Stimulated activated CD8-positive, alpha-beta memory T cell treated with anti-CD3 and anti-CD28 coated beads, Interleukin-4, amount 100 ng/mL, for 24 hours (primary cell): ENCODE results near the gene PTMA.
"Not testable (repeated sequence)": the region's sequence is repeated elsewhere in the genome, so short reads cannot be mapped to it uniquely, and the experiment has no call there.

Experiments
- DNase-seq: peaks from one replicate; pipeline ENCODE4 v3.0.0-alpha.2; 2020; ENCODE audit warnings: low read depth

The PTMA gene, protein sequence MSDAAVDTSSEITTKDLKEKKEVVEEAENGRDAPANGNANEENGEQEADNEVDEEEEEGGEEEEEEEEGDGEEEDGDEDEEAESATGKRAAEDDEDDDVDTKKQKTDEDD

GRCh38 chr2:231707927-231708772 is at the start of gene PTMA:
Gene PTMA, plus strand, starts transcription at chr2:231708525. Its CDS starts 182 bp downstream, at chr2:231708707.
- DNase-seq = peak; percentile 99

GRCh38 chr2:231660073-231660472 is 48.3 kb upstream of the PTMA start:
- DNase-seq = not testable (repeated sequence)

DNA sequence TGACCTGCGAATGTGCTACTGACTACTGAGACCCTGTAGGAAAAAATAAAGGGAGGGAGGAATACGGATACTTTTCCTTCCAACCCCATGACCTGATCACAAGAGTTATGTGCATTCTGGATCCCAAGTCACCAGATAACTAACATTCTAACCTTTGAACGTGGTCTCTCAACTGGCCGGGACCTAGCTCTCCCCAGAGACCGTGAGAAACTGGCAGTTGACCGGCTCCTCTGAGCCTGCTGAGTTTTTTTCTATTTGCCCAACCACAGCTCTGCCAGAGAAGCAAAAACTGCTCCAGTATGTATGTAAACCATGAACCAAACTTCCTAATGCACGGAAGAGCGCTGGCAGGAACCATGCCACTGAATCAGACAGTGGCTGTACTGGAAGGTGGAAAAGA is 47.5 kb upstream of the PTMA start:
- no peak for DNase-seq

DNA sequence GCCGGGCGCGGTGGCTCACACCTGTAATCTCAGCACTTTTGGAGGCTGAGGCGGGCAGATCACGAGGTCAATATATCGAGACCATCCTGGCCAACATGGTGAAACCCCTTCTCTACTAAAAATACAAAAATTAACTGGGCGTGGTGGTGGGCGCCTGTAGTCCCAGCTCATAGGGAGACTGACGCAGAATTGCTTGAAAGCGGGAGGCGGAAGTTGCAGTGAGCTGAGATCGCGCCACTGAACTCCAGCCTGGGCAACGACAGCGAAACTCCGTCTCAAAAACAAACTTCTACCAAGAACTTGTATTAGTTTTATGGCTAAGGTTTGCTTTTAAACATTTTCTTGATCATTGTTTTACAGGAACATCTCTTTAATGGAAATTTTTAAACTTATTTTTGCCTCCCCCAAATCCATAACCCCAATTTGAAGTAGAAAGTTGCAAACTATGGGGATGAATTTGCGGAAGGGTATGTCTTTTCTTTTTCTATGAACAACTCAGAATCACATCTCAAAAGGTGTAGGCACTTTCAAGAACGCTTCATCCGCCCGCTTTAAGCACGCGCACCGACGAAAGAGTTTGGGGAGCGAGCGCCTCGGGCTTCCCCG is 46.8 kb upstream of the PTMA start:
- no peak for DNase-seq

- peak; percentile 92 for DNase-seq
These were observed 46.1 kb upstream of the PTMA start for GRCh38 chr2:231662028-231662810.

DNA sequence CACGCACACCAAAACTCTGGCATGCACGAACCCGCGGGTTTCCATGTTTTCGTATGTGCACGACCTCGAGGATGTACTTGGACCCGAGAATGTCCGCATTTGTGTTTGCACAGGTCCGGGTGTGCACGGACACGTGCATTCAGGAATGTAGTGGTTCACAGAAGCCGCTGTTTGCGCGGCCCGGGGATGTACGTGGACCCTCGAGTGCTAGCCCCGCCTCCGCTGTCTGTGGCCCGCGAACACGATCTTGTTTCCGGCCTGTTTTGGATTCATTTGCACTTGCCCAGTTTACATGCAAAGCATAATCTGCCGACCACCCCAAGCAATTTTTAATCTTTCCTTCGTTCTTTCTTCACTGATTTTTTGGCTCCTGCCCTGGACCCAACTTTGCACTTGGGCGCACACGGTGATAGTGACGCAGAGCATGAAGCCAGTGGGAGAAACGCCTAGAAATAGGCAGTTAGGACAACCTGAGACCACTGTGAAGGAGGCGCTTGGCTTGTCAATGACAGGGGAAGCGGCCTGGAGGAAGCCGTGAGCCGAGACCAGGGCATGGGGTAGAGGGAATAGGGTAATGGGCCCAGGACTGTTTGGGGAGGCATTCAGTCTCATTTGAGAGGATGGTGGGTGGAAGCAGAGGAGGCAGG is 45.4 kb upstream of the PTMA start:
- no peak for DNase-seq

DNA sequence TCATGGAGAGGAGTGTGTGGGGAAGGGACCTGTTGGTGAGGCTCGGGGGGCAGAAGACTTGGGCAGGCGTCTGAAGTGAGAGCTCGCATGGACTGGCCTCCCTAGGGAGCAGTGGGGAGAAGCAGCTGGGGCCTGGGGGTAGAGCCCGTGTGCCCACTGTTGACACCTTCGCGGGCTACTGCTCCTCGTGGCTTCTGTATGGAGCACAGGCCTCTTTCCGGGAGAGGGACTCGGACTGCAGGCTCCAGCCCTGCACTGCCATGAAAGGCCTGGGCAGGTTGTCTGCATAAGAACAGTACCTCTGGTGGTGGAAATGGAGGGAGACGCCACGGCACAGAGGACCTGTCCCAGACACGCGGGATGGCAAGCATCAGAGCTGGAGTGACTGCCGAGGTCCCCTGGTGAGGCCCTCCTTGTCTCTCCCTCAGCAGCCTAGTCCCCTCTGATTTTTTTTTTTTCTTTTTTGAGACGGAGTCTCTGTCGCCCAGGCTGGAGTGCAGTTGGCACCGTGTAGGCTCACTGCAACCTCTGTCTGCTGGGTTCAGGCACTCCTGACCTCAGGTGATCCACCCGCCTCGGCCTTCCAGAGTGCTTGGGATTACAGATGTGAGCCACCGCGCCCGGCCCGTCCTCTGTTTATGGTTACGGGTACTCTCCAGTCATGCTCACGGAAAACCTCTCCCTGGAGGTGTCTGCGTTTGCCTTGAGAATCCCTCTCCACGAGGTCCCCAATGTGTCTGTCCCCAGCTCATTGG is 44.7 kb upstream of the PTMA start:
- DNase-seq = no peak

DNA sequence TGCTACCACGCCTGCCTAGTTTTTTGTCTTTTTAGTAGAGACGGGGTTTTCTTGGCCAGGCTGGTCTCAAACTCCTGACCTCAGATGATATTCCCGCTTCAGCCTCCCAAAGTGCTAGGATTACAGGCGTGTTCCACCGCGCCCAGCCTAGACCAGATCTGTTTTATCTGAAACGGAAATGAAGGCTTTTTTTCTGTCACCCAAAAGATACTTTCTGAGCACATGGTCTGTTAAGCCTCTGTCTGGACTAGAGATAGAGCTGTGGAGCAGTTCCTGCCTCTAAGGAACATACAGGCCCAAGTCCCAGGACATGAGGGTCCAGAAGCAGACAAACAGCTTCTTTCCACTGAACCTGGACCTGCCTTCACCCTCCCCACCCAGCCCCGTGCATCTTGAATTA is 43.6 kb upstream of the PTMA start:
- DNase-seq = no peak

- DNase-seq = no peak
These were observed 42.8 kb upstream of the PTMA start for GRCh38 chr2:231665245-231666170.

DNA sequence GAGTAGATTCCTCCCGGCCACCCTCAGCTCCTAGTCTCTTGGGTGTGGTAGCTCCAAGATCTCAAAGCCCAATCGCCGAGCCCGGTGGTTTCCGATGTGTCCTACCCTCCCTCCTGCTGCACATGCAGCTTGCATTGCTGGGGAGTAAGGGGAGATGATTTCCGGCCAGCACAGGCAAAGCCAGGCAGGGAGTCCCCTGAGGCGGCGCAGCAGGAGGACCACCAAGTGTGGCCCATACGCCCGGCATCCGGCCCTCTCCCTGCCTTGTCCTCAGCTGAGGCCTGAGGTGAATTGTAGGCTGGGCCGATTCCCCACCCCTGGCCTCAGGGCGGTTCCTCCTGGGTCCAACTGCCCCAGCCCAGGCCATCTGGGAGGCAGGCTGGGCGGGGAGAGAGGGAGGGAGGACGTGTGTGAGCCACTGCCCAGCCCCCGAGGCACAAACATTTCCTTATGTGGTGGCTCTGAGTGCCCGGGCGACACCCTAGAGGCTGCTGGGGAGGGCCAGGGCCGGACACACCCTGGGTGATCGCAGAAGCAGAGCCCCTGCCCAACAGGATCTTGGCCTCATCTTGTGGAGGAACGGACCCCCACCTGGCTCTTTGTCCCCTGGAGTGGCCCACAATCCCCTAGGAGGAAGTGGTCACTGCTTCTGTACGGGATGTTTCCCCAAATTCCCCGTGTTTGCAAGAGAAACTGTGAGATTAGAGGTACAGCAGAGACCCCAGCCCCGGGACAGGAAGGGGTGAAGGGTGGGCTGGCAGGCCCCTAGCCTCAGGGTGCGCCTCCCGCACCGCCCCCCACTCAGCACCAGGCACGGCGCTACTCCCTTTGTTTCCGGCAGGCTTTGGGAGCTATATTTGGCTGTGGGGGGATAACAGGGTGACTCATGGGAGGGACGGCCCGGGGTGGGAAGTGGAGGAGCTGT is 41.9 kb upstream of the PTMA start:
- no peak for DNase-seq

GRCh38 chr2:231667096-231667427 is 41.3 kb upstream of the PTMA start:
- DNase-seq = no peak

- DNase-seq = no peak
These were observed 40.8 kb upstream of the PTMA start for GRCh38 chr2:231667496-231667895.

DNA sequence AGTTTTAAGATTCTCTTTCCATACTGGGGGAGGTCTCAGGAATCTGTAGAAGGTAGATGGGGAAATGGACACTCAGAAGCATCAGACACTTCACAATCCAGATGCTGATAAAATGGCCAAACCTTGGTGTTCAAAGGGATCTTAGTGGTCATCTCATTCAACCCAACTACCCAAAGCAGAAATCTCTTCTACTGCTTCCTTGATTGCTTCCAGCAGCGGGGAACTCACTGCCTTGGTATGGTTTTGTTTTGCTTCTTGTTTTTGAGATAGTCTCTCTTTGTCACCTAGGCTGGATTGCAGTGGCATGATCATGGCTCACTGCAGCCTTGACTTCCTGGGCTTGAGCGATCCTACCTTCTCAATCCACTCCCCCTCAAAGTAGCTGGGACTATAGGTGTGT is 39.3 kb upstream of the PTMA start:
- DNase-seq = no peak

DNA sequence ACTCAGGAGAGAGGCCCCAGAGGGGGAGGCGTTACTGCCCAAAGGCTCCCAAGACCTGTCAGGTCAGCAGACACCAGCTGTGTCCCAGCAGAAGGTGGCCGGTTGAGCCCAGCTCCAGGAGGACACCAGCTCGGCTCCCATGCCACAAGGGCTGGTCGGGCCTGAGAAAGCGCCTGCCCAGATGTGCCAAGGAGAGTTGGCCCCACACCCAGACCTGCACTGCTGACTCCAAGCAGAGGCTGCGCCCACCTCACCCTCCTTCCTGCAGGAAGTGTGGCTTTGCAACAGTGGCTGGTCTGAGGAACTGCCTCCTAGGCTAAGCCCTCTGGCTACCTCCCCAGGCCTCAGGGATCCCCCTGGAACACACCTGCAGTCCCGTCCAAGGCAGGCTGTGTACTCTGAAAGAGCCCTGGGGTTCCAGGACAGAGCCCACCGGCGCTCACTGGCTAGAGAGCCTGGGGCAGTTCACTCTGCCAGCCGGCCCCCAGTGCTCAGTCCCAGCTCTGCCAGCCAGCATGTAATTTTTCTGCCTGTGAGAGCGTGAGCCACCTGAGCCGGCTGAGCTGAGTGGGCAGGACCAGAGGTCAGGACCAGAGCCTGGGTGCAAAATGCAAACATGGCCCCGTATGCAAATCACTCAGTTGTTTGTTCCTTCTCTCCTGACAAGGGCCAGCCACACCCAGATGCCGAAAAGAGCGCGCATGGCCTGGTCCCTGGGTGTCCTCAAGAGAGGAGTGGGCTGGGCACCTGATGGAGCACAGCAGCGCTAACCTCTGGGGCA is 36.9 kb upstream of the PTMA start:
- DNase-seq = no peak

GRCh38 chr2:231672617-231673347 is 35.5 kb upstream of the PTMA start:
- DNase-seq = no peak

DNA sequence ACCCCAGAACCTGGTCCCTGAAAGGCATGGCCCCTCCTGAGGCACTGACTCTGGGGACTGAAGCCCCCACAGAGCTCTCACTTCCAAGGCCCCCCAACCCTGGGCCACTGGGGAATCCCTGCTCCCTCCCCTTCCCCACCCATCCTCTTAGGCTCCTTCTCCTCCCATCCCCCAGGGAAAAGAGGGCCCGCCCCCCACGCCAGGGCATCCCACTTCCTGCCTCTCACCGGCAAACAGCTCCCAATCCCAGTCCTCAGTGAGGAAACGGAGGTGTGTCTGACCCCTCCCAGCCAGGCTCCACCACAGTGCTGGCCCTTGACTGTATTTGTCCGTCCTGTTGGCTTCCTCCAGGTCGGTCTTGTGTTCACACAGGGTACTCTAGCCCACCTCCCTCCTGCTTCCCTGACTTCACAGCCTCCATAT is 35.0 kb upstream of the PTMA start:
- DNase-seq = no peak

- DNase-seq = peak; percentile 36
These were observed 33.6 kb upstream of the PTMA start for GRCh38 chr2:231674587-231675338.
